ENCODE measurements around the gene ABCC8. TPM values are rescaled to one million over a fixed set of nuclear protein-coding genes. Genes with fewer than 3 reads are reported as not detected.

Gene ABCC8
- total and polyA plus RNA-seq, 2 donors (not counting 1 experiment from before 2014, with no cell fraction given): 0.03 to 0.17 TPM

- Histone ChIP-seq H3K27me3 (replicated peaks in 1 of 4; ENCODE audit: control extremely low read depth in 1 of 4, control insufficient read depth in 3 of 4, insufficient read depth in 4 of 4, low read length in 3 of 4) (peaks cover 0 to 34% (median 21%) of the 10 kb centered on the region in 4 experiments), H3K27ac (ENCODE audit: low read length in 2 of 2) (no peak overlapping the region), H3K79me2 (ENCODE audit: control insufficient read depth, insufficient read depth, low read length) (no peaks in the 10 kb centered on the region), H3K4me2 (replicated peaks; ENCODE audit: low read depth, low read length, poor library complexity, severe bottlenecking) (peak overlapping the region; percentile 99), H2AFZ (ENCODE audit: insufficient read depth, low read depth, low read length, poor library complexity, severe bottlenecking) (peak overlapping the region; percentile 86), H3K9ac (ENCODE audit: low read length) (peak overlapping the region; percentile 78), H4K20me1 (ENCODE audit: control insufficient read depth, insufficient read depth, low read length, poor library complexity, severe bottlenecking) (no peaks in the 10 kb centered on the region), H3K4me1 (ENCODE audit: control insufficient read depth in 2 of 2, insufficient read depth in 2 of 2, low read length in 2 of 2) (peaks cover 29 to 34% of the 10 kb centered on the region in 2 donors), H3K9me3 (ENCODE audit: control extremely low read depth in 1 of 3, control insufficient read depth in 2 of 3, insufficient read depth in 1 of 3, low read length in 2 of 3) (peaks cover 0 to 22% (median 1%) of the 10 kb centered on the region in 3 donors), H3K4me3 (ENCODE audit: control extremely low read depth in 1 of 5, extremely low read depth in 1 of 5, insufficient read depth in 1 of 5, low read depth in 2 of 5, low read length in 4 of 5) (peak overlapping the region; percentile 51 to 78 (median 62)), H3K36me3 (replicated peaks in 1 of 2; ENCODE audit: control extremely low read depth in 1 of 2, control insufficient read depth in 1 of 2, extremely low read depth in 1 of 2, insufficient read depth in 2 of 2, low read length in 1 of 2) (no peaks in the 10 kb centered on the region)
- H3K9me3 Mint-ChIP-seq (ENCODE audit: insufficient read depth): peaks cover under 1% of the 10 kb centered on the region
- peak overlapping the region; percentile 95 for H3K4me3 Mint-ChIP-seq
- H3K4me1 Mint-ChIP-seq: peaks cover 32% of the 10 kb centered on the region
- ATAC-seq (ENCODE audit: low read depth): no peak
- intact Hi-C loops (cut with micrococcal nuclease): loop anchor here (1.0 to 10.0 kb wide), 7 partner anchors 30 to 619 kb away; partner anchors contain the start of genes C11orf58, NUCB2 and RPS13
- H3K27ac Mint-ChIP-seq: no peak overlapping the region
- ChIA-PET CTCF (interaction anchor here (0.8 to 2.7 kb wide), 15 partner anchors 8 to 174 kb away, joined by 3 to 12 read pairs (median 4); partner anchors contain the start of gene KCNJ11), POLR2A (interaction anchor here (0.7 kb wide), 1 partner anchor 249 kb away, joined by 3 read pairs; no protein-coding TSS in a partner anchor)
- WGBS (ENCODE audit: insufficient coverage): 0% methylated on average over 3 of the region's 15 CpGs
- peak; percentile 40 for TF ChIP-seq EZH2 (IDR thresholded peaks at IDR 0.05; ENCODE audit: borderline replicate concordance, insufficient read depth, low read depth, low read length, poor library complexity, severe bottlenecking)
- TF ChIP-seq, protein P1, sequence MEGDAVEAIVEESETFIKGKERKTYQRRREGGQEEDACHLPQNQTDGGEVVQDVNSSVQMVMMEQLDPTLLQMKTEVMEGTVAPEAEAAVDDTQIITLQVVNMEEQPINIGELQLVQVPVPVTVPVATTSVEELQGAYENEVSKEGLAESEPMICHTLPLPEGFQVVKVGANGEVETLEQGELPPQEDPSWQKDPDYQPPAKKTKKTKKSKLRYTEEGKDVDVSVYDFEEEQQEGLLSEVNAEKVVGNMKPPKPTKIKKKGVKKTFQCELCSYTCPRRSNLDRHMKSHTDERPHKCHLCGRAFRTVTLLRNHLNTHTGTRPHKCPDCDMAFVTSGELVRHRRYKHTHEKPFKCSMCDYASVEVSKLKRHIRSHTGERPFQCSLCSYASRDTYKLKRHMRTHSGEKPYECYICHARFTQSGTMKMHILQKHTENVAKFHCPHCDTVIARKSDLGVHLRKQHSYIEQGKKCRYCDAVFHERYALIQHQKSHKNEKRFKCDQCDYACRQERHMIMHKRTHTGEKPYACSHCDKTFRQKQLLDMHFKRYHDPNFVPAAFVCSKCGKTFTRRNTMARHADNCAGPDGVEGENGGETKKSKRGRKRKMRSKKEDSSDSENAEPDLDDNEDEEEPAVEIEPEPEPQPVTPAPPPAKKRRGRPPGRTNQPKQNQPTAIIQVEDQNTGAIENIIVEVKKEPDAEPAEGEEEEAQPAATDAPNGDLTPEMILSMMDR (IDR thresholded peaks at IDR 0.05): no peak
- no peak for DNase-seq
- H3K27me3 Mint-ChIP-seq: peaks cover 37% of the 10 kb centered on the region
Measured at GRCh38 chr11:17353821-17354600, 122.6 kb downstream of the ABCC8 start.

Measured in B cell (primary cell).